HG03097 (cell line): ENCODE results near the gene LRP8.
"Not testable (repeated sequence)": the region's sequence is repeated elsewhere in the genome, so short reads cannot be mapped to it uniquely, and the experiment has no call there.

Source experiments
- ATAC-seq: cut with Tn5 transposase; IDR thresholded peaks from one replicate; pipeline ENCODE4 v1.9.1; 2021; ENCODE audit not compliant: unreplicated experiment, low FRiP score

LRP8 gene

DNA sequence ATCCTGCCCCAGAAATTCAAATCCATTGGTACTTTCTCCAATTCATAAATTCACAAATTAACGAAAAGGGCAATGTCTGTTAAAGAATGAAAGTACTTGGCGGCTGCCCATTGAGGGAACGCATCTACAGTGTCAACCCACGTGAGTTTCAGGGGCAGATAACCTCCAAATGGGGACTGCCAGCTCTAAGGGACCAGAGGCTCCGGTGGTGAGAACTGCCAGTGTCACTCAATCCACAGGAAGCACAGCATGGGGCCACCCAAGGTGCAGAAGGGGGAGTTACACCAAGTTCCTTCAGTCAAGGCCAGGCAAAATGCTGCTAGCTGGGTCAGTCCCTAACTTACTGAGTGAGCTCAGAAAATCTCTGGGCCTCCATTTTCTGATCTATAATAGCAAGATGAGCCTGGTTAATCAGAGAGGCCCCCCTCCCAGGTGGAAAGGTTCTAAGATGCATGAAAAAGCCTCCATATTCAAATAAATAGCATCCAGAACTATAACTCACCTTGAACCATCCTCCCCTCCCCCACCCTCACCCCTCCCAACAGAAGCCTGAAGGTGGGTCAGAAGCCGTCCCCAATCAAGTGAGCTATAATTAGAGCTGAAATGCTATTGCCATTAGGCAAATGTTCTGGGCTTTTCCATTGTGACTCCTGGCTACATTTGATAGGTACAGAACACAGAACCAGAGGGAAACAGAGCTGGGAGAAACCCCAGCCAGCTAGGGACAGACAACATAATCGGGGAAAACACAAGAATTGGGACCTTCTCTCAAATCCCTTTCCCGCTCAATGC lies 41.7 kb downstream of the LRP8 start:
- no peak for ATAC-seq

DNA sequence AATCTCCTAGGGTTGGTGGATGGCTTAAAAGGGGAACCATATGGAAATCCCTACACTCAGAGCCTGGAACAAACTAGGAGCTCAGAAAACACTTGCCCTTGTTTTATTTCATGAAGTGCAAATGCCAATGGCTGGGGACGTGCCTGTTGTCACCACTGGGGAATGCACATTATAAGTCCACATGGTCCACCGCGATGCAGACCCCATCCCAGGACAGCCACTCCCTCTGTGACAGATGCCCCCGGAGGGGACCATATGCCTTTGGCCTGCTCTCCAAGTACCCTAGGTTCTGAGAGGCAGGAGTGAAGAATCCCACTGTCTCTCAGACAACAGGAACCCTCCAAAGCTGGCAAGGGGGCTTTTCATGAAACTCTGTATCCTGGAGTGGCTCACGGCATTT lies 42.3 kb downstream of the LRP8 start:
- no peak for ATAC-seq

DNA sequence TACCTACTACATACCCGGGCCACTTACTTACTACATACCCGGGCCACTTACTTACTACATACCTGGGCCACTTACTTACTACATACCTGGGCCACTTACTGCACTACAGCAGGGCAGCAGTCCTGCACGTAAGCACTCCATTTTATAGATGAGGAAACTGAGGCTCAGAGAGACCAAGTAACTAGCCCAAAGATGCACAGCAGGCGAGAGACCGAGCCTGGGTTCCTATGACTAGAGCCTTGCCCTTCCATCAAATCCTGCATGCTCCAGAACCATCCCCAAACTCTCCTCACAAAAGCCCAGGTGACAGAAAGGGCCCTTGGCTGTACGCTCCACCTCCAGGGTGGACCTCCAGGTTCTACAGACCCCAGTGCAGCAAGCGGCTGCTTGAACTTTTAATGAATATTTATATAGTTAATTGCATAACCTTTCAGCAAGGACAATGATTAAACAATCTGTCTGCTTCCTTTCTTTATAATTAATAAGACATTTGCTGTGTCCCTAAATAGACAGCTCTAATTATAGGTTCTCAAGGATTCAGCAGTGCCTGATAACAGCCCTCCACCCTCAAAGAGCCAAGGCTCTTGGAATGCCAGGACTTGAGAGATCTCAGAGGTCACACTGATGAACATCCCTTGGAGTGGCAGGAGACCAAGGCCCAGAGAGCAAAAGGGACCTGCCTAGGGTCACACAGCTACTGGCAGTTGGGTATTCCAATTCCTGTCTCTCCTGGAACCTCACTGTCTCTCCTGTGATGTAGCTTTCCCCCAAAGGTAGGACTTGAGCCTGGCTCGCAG lies 43.4 kb downstream of the LRP8 start:
- ATAC-seq: no peak

DNA sequence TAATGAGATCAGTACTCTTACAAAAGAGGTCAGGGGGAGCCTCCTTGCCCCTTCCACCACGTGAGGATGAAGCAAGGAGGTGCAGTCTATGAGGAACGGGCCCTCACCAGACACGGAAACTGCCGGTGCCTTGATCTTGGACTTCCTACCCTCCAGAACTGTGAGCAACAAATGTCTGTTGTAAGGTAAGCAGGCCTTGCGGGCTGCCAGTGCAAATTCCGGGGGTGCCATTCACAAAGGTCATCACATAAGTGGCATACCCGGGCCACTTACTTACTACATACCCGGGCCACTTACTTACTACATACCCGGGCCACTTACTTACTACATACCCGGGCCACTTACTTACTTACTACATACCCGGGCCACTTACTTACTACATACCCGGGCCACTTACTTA lies 44.7 kb downstream of the LRP8 start:
- not testable (repeated sequence) for ATAC-seq

DNA sequence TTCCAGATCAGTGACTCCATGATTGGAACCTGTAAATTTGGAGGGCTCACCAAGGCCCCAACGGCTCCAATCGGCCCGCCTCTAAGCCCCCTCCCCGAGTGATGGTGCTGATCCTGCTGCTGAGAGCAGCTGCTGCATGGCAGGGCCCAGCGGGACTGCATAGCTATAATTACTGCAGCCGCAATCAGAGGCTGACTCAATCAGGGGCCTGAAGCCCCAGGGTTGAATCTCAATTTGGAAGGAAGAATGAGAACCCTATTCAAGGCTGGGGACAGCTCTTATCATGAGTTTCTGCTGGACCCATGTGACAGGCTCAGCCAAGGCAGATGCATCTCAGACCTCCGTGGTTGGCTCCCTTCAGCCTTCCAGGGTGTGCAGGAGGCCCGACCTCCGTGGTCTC lies 46.7 kb downstream of the LRP8 start:
- ATAC-seq: no peak

DNA sequence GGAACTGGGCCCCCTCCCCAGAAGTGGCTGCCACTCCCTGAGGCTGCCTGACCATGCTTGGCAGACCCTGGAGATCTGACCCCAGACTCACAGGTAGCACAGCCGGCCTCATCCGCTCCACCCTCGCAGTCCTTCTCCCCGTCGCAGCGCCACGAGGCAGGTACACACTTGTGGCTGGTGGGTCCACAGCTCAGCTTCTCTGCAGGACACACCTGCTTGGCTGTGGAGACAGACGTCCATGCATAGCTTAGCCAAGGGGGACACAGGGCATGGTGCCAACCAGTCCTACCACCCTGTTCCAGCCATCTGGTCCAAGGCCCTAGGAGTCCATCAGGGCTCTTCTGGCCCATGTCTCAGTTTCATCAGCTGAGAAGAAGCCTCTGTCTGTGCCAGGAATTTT lies 47.4 kb downstream of the LRP8 start:
- ATAC-seq: no peak

DNA sequence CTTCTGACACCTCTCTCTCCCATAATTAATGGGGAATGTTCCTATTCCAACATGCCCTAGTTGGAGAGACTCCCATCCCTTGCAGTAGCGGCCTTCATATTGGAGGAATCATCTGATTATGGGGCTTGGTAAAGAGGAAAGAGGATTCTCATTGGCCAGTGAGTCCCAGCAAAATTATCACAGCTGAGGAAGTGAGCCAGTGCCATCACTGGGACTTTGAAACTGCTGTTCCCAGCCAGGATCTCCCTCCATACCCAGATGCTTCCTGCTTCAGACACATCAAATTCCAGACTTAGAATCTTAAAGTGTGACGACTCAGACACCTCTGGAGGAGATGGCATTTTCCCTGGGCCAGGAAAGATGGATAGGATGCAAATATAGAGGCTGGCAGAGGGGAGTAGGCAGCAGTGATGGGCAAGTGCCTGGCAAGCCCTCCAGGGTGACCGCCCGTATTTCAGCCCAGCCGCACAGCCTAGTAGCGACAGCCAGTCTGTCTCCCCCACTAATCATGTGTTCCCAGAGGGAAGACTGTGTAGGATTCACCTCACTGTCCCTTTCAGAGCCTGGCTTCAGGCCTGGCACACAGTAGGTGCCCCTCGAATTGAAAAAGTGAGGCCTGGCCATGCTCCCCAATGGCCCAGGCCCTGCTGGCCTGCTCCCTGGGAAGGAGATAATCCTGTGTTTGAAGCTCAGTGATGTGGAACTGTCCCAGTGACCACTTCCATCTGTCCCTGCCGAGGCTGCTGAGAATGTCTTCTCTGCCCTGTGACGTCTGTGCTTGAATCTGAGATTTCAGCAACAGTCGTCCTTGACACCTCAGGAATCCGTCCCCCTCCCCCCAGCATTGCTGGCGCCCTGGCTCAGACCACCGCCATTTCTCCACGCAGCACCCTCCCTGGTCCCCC lies 48.3 kb downstream of the LRP8 start:
- ATAC-seq: no peak

DNA sequence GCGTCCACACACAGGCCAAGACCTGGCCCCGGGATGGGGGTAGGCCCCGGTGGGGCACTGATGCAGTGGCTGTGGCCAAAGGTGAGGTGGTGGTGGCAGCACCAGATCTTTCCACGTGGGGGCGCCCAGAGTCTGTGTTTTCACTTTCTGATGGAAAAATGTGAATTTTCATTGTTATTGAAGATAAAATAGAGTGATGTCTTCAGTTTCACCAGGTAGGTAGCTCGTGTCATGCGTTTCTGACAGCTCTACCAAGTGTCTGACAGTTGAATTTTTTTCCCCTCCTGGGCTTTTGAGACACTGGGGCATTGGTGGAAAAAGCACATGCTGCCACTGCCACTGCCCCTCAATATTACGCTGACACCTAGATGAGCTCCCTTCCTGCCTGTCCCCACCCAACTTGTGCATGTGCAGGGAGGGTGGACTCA lies 49.6 kb downstream of the LRP8 start:
- no peak for ATAC-seq

DNA sequence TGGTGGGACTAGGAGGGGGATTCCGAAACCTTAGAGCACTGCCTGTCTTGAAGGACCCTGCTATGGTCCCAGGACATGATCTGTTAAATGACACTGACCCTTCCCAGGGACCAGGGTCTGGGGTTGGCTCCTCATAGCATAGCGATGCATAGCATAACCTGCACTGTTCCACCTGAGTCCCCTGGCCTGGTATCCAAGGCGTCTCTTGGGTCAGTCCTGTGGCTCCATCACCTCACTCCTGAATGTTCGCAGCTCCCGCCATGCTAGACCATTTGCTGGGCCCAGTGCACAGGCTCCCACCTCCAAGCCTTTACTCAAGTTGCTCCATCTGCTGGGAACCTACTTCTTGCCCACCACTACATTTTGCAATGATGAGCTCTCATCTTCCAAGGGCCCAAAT lies 50.5 kb downstream of the LRP8 start:
- ATAC-seq: no peak

DNA sequence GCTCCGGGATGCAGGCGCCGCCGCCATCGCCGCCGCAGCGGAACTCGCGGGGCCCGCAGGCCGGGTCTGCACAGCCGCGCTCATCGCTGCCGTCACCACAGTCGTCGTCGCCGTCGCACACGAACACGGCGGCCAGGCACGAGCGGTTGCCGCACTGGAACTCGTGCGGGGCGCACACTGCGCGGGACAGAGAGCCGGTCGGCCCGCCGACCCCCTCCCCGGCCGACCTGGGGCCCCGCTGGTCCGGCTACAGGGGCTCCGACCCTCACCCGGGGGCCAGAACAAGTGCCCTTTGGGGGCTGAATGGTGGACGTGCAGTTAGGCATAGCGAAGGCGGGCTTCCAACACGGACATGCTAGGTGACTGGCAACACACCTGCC lies 51.0 kb downstream of the LRP8 start:
- no peak for ATAC-seq

DNA sequence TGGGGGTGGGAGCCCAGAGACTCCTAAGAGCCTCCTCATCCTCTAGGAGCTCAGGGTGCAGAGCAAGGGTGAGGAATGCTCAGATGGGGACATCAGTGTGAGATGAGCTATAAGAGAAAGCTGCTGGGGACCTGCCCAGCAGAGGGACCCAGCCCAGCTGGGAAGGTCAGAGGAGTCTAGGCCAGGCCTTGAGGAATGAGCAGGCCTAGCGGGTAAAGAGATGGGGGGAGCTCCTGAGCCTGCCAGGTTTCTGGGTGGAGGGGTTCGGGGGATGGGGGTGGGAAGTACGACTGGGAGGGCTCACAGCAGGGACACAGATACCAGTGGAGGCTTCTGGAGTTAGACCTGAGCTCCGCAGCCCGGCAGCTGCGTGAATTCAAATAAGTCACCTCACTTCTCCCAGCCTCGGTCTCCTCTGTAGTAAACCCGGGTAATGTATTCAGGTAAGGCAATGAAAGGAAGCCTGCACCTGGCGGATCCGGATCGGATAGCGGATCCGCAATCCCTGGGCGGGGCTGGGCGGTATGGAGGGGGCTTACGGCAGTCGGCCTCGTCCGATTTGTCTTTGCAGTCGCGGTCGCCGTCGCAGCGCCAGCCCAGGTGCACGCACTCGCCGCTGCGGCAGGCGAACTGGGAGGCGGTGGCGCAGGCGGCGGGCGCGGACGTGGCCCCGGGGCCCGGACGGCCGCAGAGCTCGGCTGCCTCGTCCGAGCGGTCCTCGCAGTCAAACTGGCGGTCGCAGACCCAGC lies 51.5 kb downstream of the LRP8 start:
- no peak for ATAC-seq

DNA sequence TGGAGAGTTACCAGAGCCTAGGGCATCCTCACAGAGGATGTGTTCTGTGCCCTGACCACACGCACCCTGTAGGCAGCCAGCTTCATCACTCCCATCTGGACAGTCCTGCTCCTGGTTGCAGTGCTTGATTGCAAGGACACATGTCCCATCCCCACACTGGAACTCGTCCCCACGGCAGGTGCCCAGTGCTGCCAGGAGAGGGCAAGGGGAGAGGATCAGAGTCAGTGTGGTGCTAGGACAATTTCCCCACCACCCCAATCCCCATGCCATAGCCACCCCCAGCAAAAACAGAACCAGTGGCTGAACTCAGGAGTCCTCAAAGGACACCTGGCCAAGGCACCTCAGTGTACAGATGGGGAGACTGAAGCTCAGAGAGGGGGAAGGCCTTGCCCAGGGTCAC lies 52.3 kb downstream of the LRP8 start:
- ATAC-seq: no peak

DNA sequence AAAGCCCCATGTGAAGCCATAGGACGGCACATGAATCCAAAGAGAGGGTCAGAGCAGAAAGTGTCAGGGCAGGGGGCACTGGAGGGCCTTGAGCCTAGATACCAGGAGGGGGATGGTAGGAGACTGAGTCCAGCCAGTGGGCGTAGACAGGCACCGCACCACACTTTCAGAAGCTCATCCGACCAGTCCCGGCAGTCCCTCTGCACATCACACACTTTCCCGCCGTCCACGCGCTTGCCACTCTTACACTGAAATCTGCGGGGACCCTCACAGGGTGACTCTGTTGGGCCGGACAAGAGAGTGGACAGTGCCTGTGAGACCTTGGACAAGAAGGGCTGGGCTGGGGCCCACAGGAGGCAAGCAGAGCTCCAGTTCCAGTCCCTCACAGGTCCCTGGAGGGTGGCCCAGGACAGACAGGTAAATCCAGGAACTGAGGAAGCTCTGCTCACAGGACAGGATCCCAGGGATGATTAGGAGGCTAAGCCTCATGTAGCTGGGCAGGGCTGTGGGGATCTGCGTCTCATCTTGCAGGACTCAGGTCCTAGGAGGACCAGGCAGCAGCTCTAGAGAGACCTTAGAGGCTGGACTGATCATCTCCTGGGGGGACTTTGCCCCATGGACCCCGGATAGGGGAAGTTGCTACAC lies 53.2 kb downstream of the LRP8 start:
- no peak for ATAC-seq

DNA sequence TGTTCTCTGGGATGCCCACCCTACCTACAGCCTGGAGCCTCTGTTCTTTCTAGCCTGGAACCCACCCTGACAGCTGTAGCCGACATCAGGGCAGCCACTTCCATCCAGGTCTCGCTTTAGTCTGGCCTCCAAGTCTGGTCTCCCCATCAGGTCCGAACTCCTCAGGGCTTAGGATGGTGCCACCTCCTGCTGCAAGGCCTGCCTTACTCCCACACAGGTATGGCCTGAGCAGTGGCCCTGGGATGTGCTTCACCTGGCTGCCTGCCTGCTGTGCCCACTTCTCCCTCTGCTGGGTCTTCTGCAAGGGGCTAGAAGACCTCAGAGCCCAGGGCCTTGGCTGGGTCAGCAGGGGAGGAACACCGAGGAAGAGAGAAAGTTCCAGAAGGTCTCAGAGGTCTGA lies 53.8 kb downstream of the LRP8 start:
- no peak for ATAC-seq

DNA sequence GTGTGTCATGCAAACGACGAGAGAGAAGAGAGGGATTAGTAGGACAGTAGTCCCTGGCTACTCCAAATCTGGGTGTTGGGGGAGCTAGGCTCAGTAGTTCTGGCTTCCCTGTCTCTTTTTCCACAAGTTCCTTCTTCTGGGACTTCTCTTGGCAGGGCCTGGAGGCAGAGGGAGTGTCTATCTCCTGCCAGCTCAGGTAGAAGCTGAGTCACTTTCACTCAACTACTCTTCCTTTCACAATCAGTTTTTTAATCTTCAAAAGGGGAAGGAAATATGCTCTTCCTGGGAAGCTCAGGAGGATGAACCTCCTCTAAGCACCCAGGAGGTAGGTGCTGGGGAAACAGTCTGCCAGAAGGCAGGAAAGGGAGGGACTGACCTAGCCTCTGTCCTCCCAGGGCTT lies 54.3 kb downstream of the LRP8 start:
- ATAC-seq: no peak

DNA sequence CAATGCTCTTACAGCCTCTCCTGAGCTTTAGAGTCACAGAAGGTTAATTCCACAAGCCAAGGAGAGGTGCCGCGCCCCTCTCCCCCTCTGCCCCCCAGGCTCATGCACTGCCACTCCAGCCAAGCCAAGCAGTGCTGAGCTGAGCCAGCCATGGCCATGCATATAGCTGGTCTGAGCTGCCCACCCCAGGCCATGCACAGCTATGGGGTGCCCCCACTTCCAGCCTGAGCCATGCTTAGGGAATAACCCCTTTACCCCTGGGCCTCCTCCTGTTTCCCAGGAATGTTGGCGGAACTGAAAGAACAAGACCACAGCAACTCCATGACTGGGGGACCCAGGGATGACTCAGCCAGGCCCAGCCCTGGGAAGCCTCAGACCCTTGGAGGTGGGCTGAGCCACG lies 55.5 kb downstream of the LRP8 start:
- no peak for ATAC-seq

DNA sequence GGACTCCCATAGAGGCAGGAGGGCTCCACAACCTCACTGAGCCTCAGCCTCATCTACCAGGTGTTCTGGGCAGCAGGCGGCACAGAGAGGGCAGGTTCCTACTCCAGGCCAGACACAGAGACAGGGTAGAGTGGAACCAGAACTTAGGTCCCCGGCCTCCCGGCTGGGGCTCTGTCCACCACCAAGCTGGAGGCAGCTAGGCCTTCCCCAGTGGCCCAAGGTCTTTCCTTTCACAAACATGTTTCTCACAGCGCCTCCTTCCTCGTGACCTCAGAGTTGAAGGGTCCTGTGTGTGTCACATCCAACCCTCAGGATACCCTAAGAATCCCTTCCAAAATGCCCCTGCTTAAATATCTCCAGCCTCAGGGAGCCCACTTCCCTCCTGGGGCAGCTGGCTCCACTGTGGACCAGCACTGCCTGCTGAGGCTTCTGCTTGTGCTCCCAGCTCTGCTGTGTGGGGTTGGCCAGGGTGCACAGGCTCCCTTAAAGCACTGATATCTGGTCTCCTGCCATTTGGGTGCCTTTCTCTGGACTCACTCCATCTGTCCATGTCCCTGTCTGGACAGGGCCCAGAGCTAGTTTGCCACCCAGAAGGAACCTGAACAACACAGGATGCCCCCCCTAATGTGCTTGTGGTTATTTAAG lies 56.3 kb downstream of the LRP8 start:
- no peak for ATAC-seq

DNA sequence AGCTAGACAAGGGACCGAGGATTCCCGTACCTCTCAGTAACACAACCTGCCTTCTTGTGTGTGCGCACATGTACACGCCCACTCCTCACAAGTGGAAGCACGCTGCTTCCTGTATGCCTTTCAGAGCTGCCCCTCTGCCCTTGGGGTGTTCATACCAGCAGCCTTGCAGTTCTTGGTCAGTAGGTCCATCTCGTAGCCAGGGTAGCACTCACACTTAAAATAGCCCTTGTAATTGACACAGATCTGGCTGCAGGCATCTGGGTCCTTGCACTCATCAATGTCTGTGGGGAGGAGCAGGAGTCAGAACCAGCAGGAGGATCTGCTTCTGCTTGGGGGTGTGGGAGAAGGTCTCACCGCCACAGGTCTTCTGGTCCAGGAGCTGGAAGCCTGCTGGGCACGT lies 57.0 kb downstream of the LRP8 start:
- ATAC-seq: no peak

DNA sequence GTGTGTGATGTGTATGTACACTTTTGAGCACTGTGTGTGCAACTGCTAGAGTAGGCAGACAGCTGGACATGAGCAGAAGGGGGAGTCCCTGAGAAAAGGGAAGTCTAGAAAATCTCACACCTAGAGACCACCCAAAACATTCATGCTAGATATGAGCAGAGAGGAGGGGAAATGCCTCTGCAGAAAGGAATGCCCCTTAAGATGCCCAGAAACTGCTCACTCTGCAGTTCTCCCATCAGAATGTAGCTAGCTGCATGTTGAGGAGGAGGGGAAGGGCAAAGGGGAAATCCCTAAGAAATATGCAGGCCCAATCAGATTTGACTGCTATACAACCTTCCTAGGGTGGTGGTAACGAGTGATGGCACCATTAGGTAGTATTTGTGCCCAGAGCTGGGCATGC lies 57.8 kb downstream of the LRP8 start:
- ATAC-seq: no peak
